GM18858 (cell line): ENCODE results near the gene BOC.
"Not testable (repeated sequence)": the region's sequence is repeated elsewhere in the genome, so short reads cannot be mapped to it uniquely, and the experiment has no call there.

ENCODE experiments used
- ATAC-seq: cut with Tn5 transposase; IDR thresholded peaks from one replicate; pipeline ENCODE4 v1.9.1; 2021; ENCODE audit not compliant: unreplicated experiment

The BOC gene

GRCh38 chr3:113211330-113212149, at the start of gene BOC:
Gene BOC, plus strand, starts transcription at chr3:113211557. Its CDS starts 38,246 bp downstream, at chr3:113249803.
- ATAC-seq = no peak

DNA sequence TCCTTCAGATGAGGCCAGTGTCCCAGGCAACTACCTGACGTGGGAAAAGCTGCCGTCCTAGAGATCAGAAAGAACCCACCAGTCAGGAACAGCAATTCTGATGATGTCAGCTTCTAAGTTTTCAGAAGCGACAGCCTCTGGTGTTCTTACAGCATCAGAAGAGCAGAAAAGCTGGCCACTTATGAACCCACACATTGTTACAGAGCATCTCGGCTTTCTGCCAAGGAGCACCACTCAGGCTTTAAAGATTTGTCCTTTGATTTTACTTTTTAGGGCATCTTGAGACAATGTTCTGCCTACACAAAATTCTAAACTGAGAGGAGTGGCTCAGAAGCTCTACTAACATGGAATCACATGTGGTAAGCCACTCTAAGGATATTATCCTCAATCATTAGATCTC, 49.7 kb upstream of the BOC start:
- ATAC-seq = no peak

GRCh38 chr3:113163152-113163551, 48.2 kb upstream of the BOC start:
- no peak for ATAC-seq

GRCh38 chr3:113165841-113166240, 45.5 kb upstream of the BOC start:
- no peak for ATAC-seq

GRCh38 chr3:113166357-113166718, 45.0 kb upstream of the BOC start:
- ATAC-seq = no peak

- no peak for ATAC-seq
Measured at GRCh38 chr3:113166719-113167492, 44.5 kb upstream of the BOC start.

- no peak for ATAC-seq
Measured at GRCh38 chr3:113167825-113168801, 43.2 kb upstream of the BOC start.

DNA sequence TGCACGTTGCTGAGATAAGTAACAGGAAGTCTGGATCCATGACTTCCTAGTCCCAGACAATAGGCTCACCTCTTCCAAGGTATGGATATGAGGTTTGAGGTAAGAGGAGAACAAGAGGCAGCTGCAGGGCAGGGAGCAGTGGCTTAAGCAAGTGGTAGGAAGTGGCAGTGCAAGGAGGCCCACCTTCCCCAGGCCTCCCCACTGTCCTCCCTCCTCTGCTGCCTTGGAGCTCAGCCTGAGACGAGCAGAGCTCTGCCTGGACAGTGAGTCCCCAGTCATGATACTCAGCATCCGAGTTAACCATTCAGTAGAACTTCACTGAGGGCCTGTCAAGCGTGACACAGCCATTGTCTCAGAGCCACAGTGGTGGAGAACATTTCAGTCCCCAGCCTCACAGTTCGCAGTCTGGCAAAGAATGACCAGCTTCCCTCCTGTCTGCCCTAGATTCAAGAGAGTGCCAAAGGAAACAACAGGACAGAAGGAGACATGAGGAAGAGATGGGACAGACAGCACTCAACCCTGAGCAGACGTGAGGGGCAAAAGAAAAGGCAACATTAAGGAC, 41.4 kb upstream of the BOC start:
- no peak for ATAC-seq

DNA sequence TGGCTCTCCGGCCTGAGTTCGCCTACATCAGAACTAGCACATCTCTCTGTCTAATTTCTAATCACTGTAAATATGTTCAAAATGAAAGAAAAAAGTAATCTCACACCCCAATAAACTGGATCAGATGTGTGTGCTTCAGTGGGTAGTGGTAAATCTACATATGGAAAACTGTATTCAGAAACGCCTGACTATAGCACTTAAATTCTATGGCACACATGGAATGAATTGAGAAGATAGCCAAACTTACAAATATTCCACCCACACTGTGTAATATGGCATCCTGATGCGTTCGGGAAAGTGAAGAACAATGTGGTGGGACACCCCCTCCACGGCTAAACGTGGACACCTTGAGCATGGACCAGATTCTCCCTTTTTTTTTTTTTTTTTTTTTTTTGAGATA, 40.6 kb upstream of the BOC start:
- ATAC-seq = no peak

- not testable (repeated sequence) for ATAC-seq
Measured at GRCh38 chr3:113171675-113172300, 39.6 kb upstream of the BOC start.

DNA sequence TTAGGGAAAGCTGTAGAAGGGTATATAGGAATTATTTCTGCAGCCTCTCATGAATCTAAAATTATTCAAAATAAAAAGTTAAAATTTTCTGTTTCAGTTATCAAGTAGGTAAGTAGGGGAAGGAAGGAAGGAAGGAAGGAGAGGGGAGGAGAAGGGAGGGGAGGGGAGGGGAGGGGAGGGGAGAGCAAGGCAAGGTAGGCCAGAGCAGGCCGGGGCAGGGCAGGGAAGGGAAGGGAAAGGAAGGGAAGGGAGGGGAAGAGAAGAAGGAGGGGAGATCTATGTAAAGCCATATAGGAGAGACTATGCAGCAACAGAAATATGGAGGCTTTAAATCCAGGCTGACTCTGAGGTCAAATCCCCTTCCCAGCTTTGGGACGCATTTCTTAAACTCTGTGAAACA, 38.3 kb upstream of the BOC start:
- ATAC-seq = no peak

GRCh38 chr3:113174304-113174703, 37.1 kb upstream of the BOC start:
- ATAC-seq = no peak

- no peak for ATAC-seq
Measured at GRCh38 chr3:113174801-113175485, 36.4 kb upstream of the BOC start.

GRCh38 chr3:113177526-113177925, 33.8 kb upstream of the BOC start:
- no peak for ATAC-seq

DNA sequence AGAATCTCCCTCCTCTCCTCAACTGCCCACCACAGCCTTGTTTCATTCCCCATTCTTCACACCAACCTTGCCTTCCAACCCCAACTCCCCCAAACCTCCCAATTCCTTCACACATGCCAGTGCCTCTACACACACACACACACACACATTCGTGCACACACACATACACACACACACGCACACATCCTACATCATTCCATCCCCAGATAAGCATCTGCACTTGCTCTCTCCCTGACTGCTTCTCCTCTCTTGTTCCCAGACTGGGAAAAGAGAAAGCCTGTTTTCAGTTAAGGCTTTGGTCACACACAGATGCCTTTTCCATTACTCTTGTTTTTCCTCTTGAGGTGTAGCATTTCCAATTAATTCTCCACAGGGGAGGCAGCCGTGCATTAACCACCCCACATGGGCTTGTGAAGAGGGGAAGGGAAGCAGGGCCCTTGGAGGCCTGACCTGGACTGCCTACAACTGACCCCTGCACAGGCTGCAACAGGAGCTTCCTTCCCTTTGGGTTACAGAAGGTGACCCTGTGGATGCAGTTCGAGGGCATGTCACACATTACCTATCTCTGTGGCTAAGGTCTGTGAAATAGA, 32.0 kb upstream of the BOC start:
- ATAC-seq = no peak

GRCh38 chr3:113183748-113184661, 27.4 kb upstream of the BOC start:
- no peak for ATAC-seq

DNA sequence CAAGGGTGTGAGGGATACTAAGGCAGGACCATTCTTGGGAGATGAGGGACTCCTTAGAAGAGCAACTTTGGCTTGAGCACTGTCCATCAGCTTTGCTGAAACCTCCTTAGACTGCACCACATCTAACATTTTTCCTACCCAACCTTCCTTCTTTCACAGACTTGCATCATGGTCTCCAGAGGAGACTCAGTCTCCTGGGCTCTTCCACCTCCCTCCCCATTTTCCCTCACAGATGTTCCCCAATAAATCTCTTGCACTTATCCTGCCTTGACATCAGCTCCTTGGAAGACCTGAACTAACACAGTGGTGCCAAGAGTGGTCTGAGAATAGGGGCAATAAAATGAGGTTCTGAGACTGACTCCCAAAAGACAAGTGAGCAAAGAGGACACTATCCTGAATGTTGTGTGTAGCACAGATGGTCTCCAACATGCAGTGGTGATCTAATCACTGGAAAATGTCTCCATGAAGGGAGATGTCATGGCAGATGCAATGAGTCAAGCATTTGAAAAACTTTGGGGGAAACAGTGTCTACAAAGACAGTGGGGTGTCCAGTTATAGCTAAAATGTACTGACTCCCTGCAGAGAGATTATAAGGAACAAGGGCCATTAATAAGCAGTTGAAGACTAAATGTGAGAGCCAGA, 26.0 kb upstream of the BOC start:
- ATAC-seq = no peak

- no peak for ATAC-seq
Measured at GRCh38 chr3:113186566-113186965, 24.8 kb upstream of the BOC start.
